Activated CD4-positive, alpha-beta T cell treated with anti-CD3 and anti-CD28 coated beads, Interleukin-2, Interleukin-6, amounts not matched to agents 100 ng/mL and 50 ng/mL, durations not matched to agents 16 hours and 8 hours (primary cell): ENCODE measurements around the gene GATA6.

Source experiments
- DNase-seq: peaks from one replicate; pipeline ENCODE4 v3.0.0-alpha.2; 2020

The GATA6 gene

DNA sequence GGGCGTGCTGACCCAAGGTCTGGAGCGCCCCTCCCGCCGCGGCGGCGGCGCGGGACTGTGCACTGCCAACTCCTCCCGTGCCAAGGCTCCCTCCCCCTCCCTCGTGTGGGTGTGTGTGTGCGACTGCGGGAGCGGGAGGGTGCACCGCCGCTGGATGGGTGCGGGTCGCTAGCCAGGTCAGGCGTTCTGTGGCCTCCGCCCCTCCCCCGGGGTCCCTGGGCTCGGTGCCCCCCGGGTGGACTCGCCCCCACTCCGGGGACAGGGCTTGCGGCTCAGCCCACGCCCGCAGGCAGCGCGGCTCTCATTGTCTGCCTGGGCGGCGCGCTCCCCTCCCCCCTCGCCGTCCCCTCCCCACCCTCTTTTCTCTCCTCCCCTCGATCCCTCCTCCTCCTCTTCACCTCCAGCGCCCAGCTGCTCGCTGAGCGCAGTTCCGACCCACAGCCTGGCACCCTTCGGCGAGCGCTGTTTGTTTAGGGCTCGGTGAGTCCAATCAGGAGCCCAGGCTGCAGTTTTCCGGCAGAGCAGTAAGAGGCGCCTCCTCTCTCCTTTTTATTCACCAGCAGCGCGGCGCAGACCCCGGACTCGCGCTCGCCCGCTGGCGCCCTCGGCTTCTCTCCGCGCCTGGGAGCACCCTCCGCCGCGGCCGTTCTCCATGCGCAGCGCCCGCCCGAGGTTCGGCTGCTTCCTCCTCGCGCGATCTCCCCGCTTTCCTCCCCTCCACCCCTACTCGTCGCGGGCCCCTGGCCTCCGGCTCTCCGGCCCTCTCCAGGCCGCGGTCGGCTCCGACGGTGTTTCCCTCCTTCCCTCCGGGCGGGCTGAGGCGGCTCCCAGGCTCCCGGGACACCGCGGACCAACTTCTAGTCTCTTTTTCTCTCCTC, at the start of gene GATA6:
GATA6 (plus strand) TSS at position 579 of the 878 bp plus-strand sequence. CDS start 1,556 bp downstream, outside the sequence.
- peak; percentile 52 for DNase-seq

DNA sequence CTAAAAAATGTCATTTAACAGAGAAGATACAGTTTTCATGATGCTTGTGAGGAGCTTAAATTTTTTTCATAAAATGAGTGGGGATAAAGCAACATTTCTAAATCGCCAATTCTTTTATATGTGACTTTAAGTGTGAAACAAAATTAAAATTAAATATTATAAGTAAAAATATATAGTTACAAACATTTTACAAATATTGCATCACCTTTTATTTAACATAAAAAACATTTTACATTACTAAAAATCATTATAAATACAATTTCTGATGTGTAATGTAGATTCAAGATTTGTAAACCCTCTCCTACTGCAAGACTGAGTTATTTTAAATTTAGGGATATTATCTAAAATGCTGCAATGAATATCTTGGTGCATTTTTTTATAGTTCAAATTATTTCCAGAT, 44.4 kb upstream of the GATA6 start:
- DNase-seq = no peak

DNA sequence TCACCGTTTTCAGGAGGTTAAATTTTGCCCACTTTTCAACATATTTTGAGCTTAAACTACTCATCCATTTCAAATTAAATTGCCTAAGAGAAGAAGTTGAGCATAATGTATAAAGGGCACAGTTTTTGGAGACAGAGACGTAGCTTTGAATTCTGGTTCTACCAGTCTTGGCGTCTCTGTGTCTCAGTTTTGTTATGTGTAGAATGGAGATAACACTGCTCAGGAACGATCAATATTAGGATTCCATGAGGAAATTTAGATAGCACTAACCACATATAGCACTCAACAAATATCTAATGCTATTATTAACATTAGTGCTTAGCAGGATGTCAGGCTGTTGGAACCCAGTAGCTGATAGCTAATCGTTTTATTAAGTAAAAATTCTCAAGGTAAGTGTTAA, 40.4 kb upstream of the GATA6 start:
- DNase-seq = no peak

DNA sequence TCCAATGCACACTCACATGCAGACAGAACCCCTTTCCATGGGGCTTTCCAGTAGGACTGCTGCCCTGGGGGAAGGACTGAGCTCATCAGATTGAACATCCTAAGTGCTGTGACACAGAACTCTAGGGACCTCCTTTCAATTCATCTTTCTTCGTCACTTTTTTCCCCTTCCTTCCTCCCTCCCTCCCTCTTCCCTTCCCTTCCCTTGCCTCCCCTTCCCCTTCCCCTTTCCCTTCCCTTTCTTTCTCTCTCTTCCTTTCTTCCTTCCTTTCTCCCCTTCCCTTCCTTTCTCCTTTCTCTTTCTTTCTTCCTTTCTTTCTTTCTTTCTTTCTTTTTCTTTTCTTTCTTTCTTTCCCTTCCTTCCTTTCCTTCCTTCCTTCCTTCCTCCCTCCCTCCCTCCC, 39.6 kb upstream of the GATA6 start:
- DNase-seq = no peak

DNA sequence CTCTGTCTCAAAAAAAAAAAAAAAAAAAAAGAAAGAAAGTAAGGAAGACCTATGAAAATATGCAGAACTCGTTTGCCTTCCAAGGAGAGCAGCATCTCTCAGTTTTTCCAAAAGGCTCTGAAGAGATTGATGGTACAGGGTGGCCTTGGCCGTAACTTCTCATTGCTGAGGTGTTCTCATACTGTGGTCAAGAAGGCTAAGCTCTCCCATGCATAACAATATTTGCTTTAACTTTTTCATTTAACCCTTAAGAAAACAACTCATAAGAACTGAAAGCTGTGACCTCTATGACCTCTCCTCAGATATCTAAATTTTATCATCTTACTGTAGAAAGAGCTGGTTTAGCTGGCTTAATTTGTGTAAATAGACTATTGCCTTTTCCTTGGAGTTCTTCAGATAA, 37.1 kb upstream of the GATA6 start:
- no peak for DNase-seq

DNA sequence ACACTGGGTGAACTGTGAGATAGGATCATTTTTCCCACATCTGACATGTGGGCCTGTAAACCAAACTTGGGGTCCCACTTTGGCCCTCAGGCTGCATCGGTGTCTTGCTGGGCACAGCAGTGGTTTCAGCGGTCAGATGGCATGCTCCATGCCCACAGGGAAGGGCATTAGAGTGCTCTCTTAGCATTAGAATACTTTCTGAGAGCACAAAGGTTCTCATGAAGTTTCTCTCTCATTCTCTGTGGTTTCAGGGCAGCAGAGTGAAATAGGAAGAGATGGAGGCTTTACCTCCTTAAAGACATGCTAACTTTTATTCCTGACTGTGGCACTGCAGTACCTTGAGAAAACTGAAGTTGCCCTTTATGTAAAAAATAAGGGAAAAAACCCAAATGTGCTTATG, 36.6 kb upstream of the GATA6 start:
- no peak for DNase-seq

DNA sequence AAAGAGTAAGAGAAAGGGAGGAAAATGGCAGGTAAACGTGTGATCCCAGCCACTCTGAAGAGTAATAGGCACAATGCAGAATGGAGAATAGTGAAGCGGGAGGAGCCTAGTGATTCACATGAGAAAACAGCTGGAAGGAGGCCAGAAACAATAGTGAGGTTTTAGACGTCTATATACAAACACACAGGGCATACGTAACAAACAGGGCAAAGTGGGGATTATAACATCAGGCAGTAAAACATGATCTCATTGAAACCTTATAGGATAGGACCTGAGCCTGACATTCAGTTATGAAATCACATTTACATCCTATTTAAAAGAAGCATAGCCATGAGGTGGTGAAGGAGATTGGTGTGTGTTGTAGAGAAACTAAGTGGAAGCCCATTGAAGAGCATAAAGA, 33.0 kb upstream of the GATA6 start:
- no peak for DNase-seq

DNA sequence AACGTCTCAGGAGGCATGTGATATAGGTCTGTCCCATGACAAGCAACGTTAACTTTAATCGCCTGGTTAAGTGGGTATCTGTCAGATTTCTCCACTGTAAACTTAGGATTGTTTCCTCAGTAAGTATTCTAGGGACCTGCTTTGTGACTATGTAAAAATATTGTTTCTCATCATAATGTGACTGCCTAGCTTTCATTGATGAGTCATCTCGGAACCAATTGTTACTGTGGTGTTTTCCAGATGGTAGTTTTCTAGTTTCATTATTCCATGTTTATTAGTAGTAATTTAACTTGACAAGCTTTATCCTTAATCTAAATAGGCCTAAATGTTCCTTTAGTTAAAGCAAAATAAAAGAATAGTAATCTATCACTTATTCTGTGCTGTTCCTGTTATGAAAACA, 28.2 kb upstream of the GATA6 start:
- no peak for DNase-seq

DNA sequence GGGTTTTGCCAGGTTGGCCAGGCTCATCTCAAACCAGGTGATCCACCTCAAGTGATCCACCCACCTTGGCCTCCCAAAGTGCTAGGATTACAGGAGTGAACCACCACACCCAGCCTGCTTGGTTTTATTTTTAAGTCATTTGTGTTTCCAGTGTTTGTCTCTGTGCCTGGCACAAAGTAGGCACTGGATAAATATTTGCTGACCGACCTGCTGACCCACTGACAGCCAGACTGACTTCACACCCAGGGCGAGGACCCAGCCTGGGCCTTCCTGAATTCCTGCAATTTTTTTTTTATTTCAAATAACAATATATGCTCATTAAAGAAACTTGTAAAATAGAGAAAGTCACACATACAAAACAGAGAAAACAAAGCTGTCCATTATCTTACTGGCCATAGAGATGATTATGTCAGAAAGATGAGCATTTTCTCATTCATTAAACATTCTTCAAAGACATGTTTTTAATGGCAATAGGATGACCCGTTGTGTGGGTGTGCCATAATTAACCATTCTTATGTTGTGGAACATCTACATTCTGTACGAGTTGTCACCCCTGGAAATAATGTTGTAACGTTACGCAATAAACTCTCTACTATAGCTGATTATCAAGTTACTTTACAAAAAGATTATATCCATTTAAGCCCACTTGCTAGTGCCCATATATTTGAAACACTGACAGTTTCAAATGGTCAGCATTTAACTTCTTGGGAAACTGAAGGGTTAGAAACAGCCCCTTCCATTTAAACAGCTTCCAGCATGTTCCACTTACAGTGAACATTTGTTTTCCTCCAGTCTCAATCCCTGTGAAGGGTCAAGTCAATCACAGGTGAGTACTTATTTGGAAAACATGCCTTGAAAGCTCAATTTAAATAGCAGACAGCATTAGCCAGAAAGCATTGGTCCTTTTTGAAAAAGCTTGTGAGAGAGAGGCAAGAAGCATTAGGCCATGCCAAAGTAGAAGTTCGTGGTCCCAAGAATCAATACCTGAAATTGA, 25.7 kb upstream of the GATA6 start:
- no peak for DNase-seq

DNA sequence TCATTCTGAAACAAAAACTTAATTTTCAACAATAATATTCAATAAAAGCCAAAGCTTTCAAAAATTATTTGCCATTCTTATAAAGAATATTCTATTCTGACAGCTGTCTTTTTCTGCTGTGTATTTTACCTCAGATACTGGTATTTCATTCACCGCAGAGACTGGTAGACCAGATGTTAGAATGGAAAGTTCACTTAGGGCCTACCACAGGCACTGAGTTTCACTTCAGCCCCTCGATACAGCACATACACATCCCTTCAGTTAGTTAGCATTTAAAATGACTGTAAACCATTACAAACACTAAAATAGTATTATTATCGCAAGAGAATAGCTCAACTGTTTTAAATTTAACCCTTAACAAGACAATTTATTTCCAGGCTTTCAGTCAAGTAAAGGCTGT, 24.2 kb upstream of the GATA6 start:
- no peak for DNase-seq

DNA sequence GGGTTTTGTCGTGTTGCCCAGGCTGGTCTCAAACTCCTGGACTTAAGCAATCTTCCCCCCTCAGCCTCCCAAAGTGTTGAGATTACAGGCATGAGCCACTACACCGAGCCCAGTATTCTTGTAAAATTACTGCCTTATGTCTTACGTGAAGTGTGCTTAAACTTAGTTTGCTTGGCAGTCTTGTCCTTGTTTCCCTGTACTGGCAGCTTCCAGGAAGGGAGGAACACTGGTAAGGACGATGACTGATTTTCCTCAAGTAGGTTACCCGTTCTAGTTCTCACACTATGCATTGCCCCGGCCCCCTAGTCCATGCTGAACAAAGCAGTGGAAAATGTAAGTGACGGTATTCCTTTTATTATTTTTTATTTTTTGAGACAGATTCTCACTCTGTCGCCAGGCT, 19.7 kb upstream of the GATA6 start:
- no peak for DNase-seq

DNA sequence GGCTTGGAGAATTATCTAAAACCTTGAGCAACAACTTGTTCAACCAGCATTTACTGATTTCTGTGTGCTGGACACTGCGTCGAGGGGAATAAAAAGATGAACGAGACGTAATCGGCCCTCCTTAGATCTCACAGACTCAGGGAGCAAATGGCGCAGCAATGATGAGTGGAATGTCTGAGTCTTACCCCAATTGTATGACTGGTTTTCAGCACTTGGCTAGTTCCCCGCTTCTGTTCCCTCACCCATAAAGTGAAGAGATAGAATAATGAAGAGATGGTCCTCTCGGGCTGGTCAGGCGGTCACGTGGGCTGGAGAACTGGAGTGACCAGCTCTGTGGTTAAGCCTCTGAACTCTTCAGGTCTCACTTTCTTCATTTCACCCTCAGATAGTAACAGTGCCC, 17.3 kb upstream of the GATA6 start:
- DNase-seq = no peak

DNA sequence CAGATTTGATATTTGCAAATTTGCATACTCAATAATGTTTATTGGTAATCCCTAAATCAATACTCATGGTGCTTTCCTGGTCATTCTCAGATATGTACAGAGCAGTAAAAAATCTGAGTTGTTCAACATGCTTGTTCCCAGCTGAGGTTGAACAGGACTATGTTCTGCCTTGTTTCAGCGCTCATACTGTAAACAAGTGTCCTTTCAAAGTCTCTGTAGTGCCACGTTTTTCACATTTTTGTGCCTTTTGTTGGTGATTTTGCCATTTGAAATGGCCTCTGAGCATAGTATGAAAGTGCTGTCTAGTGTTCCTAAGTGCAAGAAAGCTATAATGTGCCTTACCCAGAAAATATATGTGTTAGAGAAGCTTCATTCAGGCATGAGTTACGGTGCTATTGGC, 16.0 kb upstream of the GATA6 start:
- DNase-seq = no peak

DNA sequence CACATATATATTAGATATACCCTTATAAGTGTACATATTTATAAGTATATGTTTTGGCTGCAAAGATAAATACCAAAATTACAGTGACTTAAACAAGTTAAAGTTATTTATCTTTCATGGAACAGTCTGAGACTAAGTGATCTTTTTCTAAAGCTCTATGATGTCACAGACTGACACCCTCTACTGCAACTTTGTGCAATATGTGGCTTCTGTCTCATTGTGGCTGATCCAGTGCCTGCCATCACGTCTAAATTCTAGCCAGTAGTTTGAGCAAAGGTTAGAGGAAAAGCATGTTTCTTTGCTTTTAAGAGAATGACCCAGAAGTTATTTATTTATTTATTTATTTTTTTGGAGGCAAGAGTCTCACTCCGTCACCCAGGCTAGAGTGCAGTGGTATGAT, 13.8 kb upstream of the GATA6 start:
- DNase-seq = no peak

DNA sequence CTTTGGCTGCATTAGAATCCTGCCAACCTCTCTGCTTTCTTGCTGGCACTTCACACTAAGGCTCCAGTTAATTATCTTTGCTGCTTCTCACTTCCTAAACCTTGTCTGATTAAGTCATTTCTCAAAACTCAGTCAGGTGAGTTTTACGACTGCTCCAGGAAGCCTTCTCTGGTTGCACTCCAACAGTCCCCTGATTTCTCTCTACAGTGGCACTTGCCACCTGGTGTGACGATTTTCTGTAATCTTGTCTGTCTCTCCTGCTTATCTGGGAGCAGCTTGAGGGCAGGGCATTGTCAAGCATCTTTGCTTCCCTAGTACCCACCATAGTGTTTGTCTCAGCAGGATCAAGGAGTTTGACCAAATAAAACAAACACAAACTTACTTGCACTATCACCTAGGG, 10.4 kb upstream of the GATA6 start:
- no peak for DNase-seq

DNA sequence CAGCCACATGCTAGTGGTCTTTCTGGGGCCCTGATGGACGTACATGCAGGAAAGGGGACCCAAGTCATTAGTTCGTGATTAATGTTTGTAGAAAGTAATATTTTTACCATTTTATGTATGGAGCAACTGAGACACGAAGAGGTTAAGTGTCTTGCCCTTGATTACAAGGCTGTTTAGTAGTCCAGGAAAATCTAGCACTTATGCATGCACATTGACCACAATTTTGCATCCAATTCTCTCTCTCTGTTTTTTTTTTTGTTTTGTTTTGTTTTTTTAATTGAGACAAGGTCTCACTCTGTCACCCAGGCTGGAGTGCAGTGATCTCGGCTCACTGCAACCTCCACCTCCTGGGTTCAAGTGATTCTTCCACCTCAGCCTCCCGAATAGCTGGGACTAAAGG, 8.3 kb upstream of the GATA6 start:
- DNase-seq = no peak

DNA sequence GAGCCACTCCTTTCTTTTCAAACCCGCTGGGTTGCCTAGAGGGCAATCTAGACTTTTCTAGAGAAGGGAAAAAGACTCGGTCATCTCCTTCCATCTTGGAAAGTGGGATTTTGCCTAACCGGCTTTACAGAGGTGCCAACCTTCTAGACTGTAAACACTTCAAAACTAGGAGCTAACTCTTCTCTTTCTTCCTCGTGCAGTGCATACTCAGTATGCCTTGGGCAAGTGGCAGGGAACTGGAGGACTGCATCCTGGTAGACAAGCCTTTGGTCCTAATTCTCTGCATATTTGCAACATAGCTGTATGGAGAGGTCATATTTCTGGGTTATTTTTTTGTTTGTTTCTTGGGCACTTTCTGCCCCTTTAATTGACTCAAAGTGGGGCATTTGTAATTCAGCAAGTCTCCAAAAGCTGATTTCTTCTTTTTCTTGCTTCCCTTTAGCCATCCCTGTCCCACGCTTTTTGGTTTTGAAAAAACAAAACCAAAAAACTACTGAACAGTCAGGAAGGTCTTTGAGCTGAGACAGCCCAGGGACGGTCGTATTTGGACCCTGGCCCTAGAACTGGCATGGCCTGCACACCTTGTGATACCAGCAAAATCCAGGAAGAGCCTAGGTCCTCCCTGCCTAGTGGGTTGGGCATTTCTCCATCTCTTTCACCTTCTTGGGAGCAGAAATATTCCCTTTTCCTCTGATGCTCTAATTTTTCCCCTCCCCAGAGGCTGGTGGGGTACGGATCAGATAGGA, 5.8 kb upstream of the GATA6 start:
- no peak for DNase-seq

DNA sequence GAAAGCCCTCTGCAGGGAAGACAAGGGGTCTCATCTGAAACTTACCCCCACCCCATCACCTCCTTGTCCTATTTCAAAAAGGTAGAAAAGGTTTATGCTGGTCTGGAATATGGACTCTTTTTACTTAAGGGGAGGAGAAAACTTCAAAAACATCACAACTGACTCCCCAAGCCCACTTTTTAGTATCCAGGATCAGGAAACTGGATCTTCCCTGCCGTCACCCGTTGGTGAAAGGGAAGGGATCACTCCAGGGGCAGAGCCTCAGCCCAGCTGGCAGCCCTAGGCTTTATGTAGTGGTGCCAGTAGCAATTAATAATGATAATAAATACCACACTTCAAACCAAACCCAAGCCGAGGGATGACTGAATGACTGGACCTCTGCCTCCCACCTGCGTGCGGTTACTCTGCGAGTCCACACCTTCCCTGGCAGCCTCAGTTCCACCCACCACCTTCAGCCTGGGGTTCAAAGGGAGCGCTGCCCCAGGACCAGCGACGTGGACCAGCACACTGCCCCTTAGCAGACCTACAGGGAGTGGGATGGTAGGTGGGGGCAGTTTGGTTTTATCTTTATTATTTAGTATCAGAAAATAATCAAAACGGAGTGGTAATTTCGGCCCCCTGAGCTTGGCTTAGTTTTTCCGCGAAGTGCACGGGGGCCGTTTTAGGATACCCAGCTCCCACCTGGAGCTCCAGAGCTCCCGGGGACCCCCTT, 4.9 kb upstream of the GATA6 start:
- DNase-seq = no peak

DNA sequence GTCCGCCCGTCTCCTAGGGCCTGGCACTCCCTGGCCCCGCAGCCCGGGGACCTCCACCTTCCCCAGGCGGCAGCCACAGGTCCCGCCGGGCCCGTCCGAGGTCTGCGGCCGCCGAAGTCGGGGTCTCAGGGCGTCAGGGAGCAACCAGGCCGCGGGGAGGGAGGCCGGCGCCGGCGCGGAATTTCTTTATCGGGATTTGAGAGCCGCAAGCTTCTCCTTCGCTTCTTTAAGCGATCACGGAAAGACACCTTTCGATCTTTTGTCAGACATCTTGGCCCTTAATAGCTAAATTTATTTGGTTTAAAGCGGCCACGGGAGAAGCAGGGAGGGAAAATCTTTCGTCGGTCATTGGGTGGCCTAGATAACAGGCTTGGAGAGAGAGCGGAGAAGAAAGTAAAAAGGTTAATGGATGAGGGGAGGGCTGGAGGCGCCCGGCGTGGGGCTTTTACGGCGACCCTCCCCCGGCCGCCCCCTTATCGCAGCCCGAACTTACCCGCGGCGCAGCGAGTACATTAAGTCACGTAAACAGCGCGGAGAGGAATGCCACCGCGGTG, 4.3 kb upstream of the GATA6 start:
- DNase-seq = no peak

DNA sequence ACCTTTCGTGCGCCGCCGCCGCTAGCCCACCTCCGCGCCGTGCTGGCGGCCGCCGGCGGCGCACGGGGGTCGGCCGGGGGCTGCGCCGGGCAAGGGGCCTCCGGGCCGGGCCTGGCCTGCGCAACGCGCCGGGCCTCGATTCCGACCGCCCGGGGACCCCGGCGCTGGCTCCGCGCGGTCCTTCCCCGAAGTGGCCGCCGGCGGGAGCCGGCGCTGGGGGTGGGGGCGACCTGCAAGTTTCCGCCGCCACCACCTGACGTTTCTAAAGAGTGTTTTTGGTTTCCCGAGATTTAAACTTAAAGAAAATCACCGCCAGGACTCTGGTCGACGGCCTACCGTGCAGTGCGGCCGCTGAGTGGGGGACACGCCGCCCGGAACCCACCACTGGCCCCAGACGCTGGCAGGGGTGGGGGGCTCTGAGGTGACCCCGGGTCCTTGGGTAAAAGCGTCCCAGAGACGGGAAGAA, 3.8 kb upstream of the GATA6 start:
- DNase-seq = no peak

DNA sequence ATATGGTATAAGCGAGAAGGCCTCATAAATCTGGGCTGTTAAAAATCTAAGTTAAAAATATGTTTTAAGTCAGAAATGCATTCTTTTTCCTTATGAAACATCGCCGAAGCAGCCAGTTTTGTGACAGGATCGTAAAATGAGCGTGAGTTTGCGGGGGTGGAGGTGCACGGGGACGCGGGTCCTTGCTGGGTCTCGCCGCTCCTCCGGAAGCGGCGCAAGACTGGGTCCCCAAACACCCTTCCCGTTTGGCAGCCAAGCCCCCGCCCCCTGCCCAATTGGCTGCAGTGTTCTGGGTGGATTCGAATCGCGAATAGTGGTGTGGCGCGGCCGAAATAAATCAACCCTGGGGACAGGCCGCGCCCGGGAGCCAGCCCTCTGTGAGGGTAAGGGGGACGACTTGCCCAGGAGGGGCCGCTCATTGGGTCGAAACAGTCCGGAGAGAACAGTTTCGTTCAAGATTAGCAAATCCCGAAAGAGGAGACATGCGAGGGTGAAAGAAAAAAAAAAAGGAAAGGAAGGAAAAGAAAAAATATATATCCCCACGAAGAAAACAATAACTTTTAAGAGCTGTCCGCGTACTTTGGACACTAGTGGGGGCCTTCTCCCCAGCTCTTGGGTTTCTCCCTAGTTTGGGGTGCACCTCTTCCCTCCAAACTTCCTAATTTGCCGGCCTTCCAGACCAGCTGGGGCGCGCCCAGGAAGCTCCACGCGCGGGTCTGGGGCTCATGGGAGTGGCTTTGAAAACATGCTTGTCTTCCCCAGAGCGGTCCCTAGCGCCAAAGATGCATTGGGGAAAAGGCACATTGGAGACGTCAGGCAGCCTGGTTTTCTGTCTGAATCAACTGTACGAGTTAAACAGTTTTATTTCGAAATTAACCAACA, 3.1 kb upstream of the GATA6 start:
- no peak for DNase-seq
